HEK293T (cell line): ENCODE data around the gene COL23A1.

Experiments used
- ARNT ChIP-seq: fragments of 450-650 bp; IDR thresholded peaks from 2 replicates; pipeline ENCODE4 v1.6.1; 2017; ENCODE audit warnings: mild to moderate bottlenecking
- BHLHE40 ChIP-seq: fragments of 450-650 bp; IDR thresholded peaks from 2 replicates; pipeline ENCODE4 v1.6.1; 2016; ENCODE audit warnings: mild to moderate bottlenecking, moderate library complexity, borderline replicate concordance
- ELF4 ChIP-seq: fragments of 450-650 bp; IDR thresholded peaks from 2 replicates; pipeline ENCODE4 v1.6.1; 2017; ENCODE audit warnings: antibody characterized with exemption
- FOXK2 ChIP-seq: fragments of 450-650 bp; IDR thresholded peaks from 2 replicates; pipeline ENCODE4 v1.6.1; 2016; ENCODE audit warnings: mild to moderate bottlenecking
- FOXM1 ChIP-seq: fragments of 450-650 bp; IDR thresholded peaks from 2 replicates; pipeline ENCODE4 v1.6.1; 2017; ENCODE audit warnings: mild to moderate bottlenecking, borderline replicate concordance
- LEF1 ChIP-seq: fragments of 450-650 bp; IDR thresholded peaks from 2 replicates; pipeline ENCODE4 v1.6.1; 2017; ENCODE audit warnings: mild to moderate bottlenecking, borderline replicate concordance
- SP1 ChIP-seq: fragments of 450-650 bp; IDR thresholded peaks from 2 replicates; pipeline ENCODE4 v1.6.1; 2017
- ZNF384 ChIP-seq: fragments of 450-650 bp; IDR thresholded peaks from 2 replicates; pipeline ENCODE4 v1.6.1; 2016

DNA sequence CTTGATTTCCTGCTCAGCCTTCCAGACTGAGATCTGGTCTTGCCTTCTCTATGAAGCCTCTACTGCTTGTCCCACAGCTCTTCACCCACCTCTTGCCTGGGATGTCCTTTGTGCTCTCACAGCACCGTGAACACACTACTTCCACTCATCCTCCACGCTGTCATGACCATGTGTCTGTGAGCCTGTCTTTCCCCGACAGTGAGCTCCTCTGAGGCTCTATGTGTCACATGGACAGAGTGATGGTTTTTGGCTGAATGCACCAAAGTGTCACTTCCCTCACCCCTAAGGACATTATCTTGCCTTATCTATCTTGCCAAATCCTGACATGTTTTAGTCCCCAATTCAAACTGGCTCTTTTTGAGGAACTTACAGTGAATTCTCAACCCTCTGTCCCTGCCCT lies 368.9 kb downstream of the COL23A1 start:
- TF ChIP-seq BHLHE40 (no peak), LEF1 (no peak), ZNF384 (no peak), FOXM1 (no peak), FOXK2 (no peak), SP1 (no peak), ARNT (no peak), ELF4 (no peak)
